CD8-positive, alpha-beta memory T cell (primary cell): ENCODE results near the gene FTO. TPM values are rescaled to one million over a fixed set of nuclear protein-coding genes. Genes with fewer than 3 reads are reported as not detected.
A peak's percentile ranks its signal among the peaks of the same experiment; 100 is the strongest.

Experiments used
- CTCF ChIA-PET: fragments of 350-600 bp; sonication (Branson Sonifier 250); formaldehyde crosslinking; loops from one replicate; lab custom pipeline; 2021; ENCODE audit warnings: antibody characterized with exemption; lab: Charles Lee
- POLR2A ChIA-PET: fragments of 350-600 bp; sonication (Branson Sonifier 250); formaldehyde crosslinking; loops from one replicate; lab custom pipeline; 2021; ENCODE audit warnings: antibody characterized with exemption; lab: Charles Lee
- DNase-seq, 5 donors: peaks; one replicate each; pipeline versions ENCODE4 v3.0.0 to v3.0.0-alpha.2; 2020 to 2022; ENCODE audit warnings: mixed read lengths in 1 of 5
- H3K27ac ChIP-seq: one replicate; pipeline ENCODE4 v1.7.0; 2013; ENCODE audit warnings: low read depth, mild to moderate bottlenecking, low read length, moderate library complexity
- H3K27me3 ChIP-seq: 2 replicates; pipeline ENCODE4 v1.7.0; 2013; ENCODE audit warnings: low read length, mild to moderate bottlenecking; ENCODE audit not compliant: insufficient read depth, poor library complexity, severe bottlenecking
- H3K36me3 ChIP-seq: 2 replicates; pipeline ENCODE4 v1.7.0; 2013; ENCODE audit warnings: mild to moderate bottlenecking, low read length, moderate library complexity; ENCODE audit not compliant: insufficient read depth
- H3K4me1 ChIP-seq: 2 replicates; pipeline ENCODE4 v1.7.0; 2013; ENCODE audit warnings: mild to moderate bottlenecking, low read length, moderate library complexity; ENCODE audit not compliant: insufficient read depth
- H3K4me3 ChIP-seq: 2 replicates; pipeline ENCODE4 v1.7.0; 2013; ENCODE audit warnings: mild to moderate bottlenecking, low read length
- H3K9me3 ChIP-seq: 2 replicates; pipeline ENCODE4 v1.7.0; 2013; ENCODE audit warnings: mild to moderate bottlenecking, low read length
- H3K27ac Mint-ChIP-seq, 8 donors: one replicate each; pipeline ENCODE4 v1.8.0; 2020 to 2021; ENCODE audit warnings: mixed read lengths in 8 of 8, mild to moderate bottlenecking in 6 of 8, inconsistent platforms in 3 of 8, moderate library complexity in 3 of 8
- H3K27me3 Mint-ChIP-seq, 2 donors: one replicate each; pipeline ENCODE4 v1.8.0; 2020 to 2021; ENCODE audit warnings: mixed read lengths in 2 of 2, mild to moderate bottlenecking in 1 of 2, moderate library complexity in 1 of 2
- H3K36me3 Mint-ChIP-seq, 3 donors: one replicate each; pipeline ENCODE4 v1.8.0; 2020 to 2021; ENCODE audit warnings: mixed read lengths in 3 of 3, inconsistent platforms in 1 of 3, mild to moderate bottlenecking in 1 of 3
- H3K4me1 Mint-ChIP-seq, 3 donors: one replicate each; pipeline ENCODE4 v1.8.0; 2020 to 2021; ENCODE audit warnings: mixed read lengths in 3 of 3, inconsistent platforms in 1 of 3, mild to moderate bottlenecking in 1 of 3
- H3K4me3 Mint-ChIP-seq, 7 donors: one replicate each; pipeline ENCODE4 v1.8.0; 2020 to 2021; ENCODE audit warnings: mixed read lengths in 7 of 7, mild to moderate bottlenecking in 6 of 7, moderate library complexity in 4 of 7, inconsistent platforms in 2 of 7
- H3K9me3 Mint-ChIP-seq, 5 donors: one replicate each; pipeline ENCODE4 v1.8.0; 2020 to 2022; ENCODE audit warnings: mixed read lengths in 5 of 5, mild to moderate bottlenecking in 3 of 5, moderate library complexity in 2 of 5, inconsistent platforms in 1 of 5
- polyA plus RNA-seq: library from polyadenylated mRNA; unstranded; fragments of 300-500 nt; fragmentation: Illumina TruSeq; gene quantifications from one replicate; pipeline ENCODE4 v1.2.3, GENCODE V29; 2021
- total RNA-seq, 2 experiments: library from RNA; stranded (reverse); gene quantifications; one replicate each; pipeline ENCODE4 v1.2.3, GENCODE V29; 2021

Gene FTO
- total and polyA plus RNA-seq, 3 experiments from 2014 or later = 54.5 to 77.8 (median 56.0) TPM

DNA sequence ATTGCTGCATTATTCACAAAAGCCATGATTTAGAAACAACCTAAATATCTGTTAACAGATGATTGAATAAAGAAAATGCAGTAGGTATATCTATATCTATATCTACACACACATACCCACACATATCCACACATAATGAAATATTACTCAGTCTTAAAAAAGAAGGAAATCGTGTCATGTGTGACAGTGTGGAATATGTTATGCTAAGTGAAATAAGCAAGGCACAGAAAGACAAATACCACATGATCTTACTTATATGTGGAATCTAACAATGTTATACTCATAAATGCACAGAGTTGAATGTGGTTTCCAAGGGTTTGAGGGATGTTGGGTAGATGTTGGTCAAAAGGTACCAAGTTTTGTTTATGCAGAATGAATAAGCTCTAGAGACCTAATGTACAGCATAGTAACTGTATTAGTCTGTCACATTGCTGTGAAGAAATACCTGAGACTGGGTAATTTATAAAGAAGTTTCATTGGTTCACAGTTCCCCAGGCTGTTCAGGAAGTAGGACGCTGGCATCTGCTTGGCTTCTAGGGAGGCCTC lies 156.1 kb downstream of the FTO start:
- ChIA-PET CTCF (no interaction called here), POLR2A (interaction anchor here (0.6 kb wide), 1 partner anchor 1709 kb away, joined by 8 read pairs; no protein-coding TSS in a partner anchor)
- H3K36me3 Mint-ChIP-seq = peaks cover 16 to 55% (median 24%) of the 10 kb centered on the region in 3 donors
- no peak overlapping the region for H3K4me3 Mint-ChIP-seq
- H3K27me3 Mint-ChIP-seq = no peaks in the 10 kb centered on the region
- H3K4me3 ChIP-seq = no peak overlapping the region
- H3K27ac Mint-ChIP-seq = peak overlapping the region in 1 of 8 donors; percentile 84
- H3K9me3 ChIP-seq = no peaks in the 10 kb centered on the region
- no peak for DNase-seq
- H3K36me3 ChIP-seq = no peaks in the 10 kb centered on the region
- no peaks in the 10 kb centered on the region for H3K9me3 Mint-ChIP-seq
- H3K4me1 Mint-ChIP-seq = no peaks in the 10 kb centered on the region
- no peak overlapping the region for H3K27ac ChIP-seq
- no peaks in the 10 kb centered on the region for H3K27me3 ChIP-seq
- H3K4me1 ChIP-seq = no peaks in the 10 kb centered on the region

DNA sequence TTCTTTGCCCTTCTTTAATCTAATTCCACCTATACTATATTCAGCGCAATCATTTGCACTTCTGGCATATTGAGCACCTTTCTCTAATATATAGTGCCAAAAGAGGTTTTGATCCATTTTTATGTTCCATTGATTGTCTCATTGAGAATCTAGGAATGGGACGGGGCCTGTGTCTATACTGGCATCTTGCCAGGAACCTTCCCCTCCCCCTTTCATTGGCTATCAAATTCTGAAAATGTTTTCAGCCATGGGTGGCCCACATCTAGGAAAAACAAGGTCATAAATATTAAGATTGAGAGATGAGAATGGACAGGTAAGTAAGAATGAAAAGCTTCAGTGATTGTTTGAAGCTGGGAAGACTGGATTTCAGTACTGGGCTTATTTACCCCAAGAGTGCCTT lies 159.9 kb downstream of the FTO start:
- peaks cover 0 to 1% of the 10 kb centered on the region in 2 donors for H3K27me3 Mint-ChIP-seq
- peaks cover 2 to 21% (median 9%) of the 10 kb centered on the region in 5 donors for H3K9me3 Mint-ChIP-seq
- no peaks in the 10 kb centered on the region for H3K9me3 ChIP-seq
- H3K4me3 ChIP-seq = no peak overlapping the region
- ChIA-PET CTCF (no interaction called here), POLR2A (no interaction called here)
- no peak overlapping the region for H3K27ac ChIP-seq
- no peak overlapping the region for H3K27ac Mint-ChIP-seq
- no peak for DNase-seq
- no peaks in the 10 kb centered on the region for H3K36me3 ChIP-seq
- H3K27me3 ChIP-seq = no peaks in the 10 kb centered on the region
- H3K4me3 Mint-ChIP-seq = no peak overlapping the region
- peaks cover 0 to 5% (median 2%) of the 10 kb centered on the region in 3 donors for H3K4me1 Mint-ChIP-seq
- peaks cover 29 to 61% (median 30%) of the 10 kb centered on the region in 3 donors for H3K36me3 Mint-ChIP-seq
- no peaks in the 10 kb centered on the region for H3K4me1 ChIP-seq

DNA sequence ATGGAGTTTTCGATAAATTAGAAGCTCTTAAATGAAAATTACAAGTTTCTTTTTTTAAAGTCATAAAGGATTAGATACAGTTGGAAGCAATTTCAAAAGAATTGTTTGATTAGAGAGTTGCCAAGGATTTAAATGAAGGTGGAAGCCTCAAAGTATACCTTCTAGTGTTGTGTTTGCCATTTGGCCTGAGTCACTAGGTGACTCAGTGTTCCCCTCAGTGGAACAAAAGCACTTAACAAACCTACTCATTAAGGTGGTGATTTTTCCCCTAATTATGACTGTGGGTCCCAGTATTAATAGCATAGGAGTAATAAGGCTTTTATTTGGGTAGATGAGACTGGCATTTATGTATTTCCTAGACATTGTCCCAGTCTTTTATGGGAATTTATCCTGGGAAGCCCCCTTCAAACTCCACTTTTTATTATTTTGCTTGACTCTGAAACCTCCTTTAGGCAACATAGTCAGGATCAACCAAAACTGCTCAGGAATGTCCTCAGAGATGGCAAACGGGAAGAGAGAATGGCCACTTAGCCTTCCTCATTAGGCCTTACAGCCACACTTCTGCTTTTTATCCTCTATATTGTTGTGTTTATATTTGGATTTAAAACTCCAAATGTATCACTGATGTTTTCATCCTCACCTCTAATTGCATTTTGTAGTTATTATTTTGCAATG lies 161.0 kb downstream of the FTO start:
- H3K36me3 ChIP-seq = no peaks in the 10 kb centered on the region
- DNase-seq = no peak

DNA sequence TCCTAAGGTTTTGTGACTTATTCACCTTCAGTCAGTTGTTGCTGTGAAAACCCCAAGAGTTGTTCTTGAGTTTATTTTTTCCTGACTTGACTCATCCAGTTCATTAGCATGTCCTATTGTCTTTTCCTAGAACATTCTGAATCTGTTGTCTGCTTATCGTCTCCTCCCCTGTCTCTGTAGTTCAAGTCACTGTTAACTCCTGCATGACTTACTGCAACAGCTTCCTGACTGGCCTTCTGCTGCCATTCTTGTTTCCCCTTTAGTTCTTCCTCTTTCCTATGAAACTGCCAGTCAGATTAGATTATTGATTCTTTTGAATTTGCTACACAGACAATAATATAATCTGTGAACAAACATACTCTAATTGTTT lies 161.5 kb downstream of the FTO start:
- H3K27ac Mint-ChIP-seq = peak overlapping the region in 3 of 8 donors; percentile 1 to 37 (median 33)
- peaks cover 2 to 23% (median 12%) of the 10 kb centered on the region in 5 donors for H3K9me3 Mint-ChIP-seq
- ChIA-PET CTCF (no interaction called here), POLR2A (no interaction called here)
- Histone ChIP-seq H3K4me3 (no peak overlapping the region), H3K36me3 (no peaks in the 10 kb centered on the region), H3K27me3 (no peaks in the 10 kb centered on the region), H3K9me3 (no peaks in the 10 kb centered on the region), H3K4me1 (no peaks in the 10 kb centered on the region), H3K27ac (no peak overlapping the region)
- no peak overlapping the region for H3K4me3 Mint-ChIP-seq
- no peak for DNase-seq
- peaks cover 0 to 1% of the 10 kb centered on the region in 2 donors for H3K27me3 Mint-ChIP-seq
- H3K36me3 Mint-ChIP-seq = peaks cover 26 to 63% (median 43%) of the 10 kb centered on the region in 3 donors
- H3K4me1 Mint-ChIP-seq = peaks cover 0 to 5% (median 3%) of the 10 kb centered on the region in 3 donors

More for the DNA sequence above, 161.0 kb downstream of the FTO start:
- peaks cover 0 to 1% of the 10 kb centered on the region in 2 donors for H3K27me3 Mint-ChIP-seq
- ChIA-PET CTCF (no interaction called here), POLR2A (no interaction called here)
- H3K4me1 Mint-ChIP-seq = peaks cover 0 to 5% (median 3%) of the 10 kb centered on the region in 3 donors
- Histone ChIP-seq H3K9me3 (no peaks in the 10 kb centered on the region), H3K4me1 (no peaks in the 10 kb centered on the region), H3K27ac (no peak overlapping the region), H3K4me3 (no peak overlapping the region), H3K27me3 (no peaks in the 10 kb centered on the region)
- no peak overlapping the region for H3K4me3 Mint-ChIP-seq
- peaks cover 30 to 63% (median 40%) of the 10 kb centered on the region in 3 donors for H3K36me3 Mint-ChIP-seq
- no peak overlapping the region for H3K27ac Mint-ChIP-seq
- H3K9me3 Mint-ChIP-seq = peaks cover 2 to 21% (median 12%) of the 10 kb centered on the region in 5 donors

- H3K9me3 Mint-ChIP-seq = peaks cover 2 to 32% (median 15%) of the 10 kb centered on the region in 5 donors
- Histone ChIP-seq H3K36me3 (no peaks in the 10 kb centered on the region), H3K27me3 (no peaks in the 10 kb centered on the region), H3K27ac (no peak overlapping the region), H3K9me3 (no peaks in the 10 kb centered on the region), H3K4me3 (no peak overlapping the region), H3K4me1 (no peaks in the 10 kb centered on the region)
- ChIA-PET CTCF (no interaction called here), POLR2A (no interaction called here)
- no peak for DNase-seq
- peaks cover 30 to 69% (median 53%) of the 10 kb centered on the region in 3 donors for H3K36me3 Mint-ChIP-seq
- no peak overlapping the region for H3K4me3 Mint-ChIP-seq
- no peak overlapping the region for H3K27ac Mint-ChIP-seq
- H3K27me3 Mint-ChIP-seq = peaks cover 0 to 1% of the 10 kb centered on the region in 2 donors
- H3K4me1 Mint-ChIP-seq = peaks cover 0 to 5% (median 3%) of the 10 kb centered on the region in 3 donors
Measured at GRCh38 chr16:53866520-53866919, 162.6 kb downstream of the FTO start.

DNA sequence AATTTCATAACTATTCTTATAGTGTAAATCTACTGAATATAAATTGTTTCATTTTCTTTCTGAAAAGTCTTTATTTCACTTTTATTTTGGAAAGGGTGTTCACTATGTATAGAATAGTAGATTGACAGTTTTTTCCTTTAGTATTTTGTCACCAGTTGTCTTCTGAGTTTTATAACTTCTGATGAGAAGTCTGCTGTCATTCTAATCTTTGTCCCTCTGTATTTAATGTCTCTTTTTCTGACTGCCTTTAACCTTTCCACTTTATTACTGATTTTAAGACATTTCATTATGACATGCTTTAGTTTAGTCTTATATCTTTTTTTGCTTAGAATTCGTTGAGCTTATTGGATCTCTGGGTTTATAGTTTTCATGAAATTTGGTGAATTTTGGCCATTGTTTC lies 166.9 kb downstream of the FTO start:
- H3K27ac ChIP-seq = no peak overlapping the region
- Mint-ChIP-seq H3K4me1 (peaks cover 5 to 9% (median 7%) of the 10 kb centered on the region in 3 donors), H3K27me3 (peaks cover 0 to 1% of the 10 kb centered on the region in 2 donors), H3K36me3 (peaks cover 44 to 75% (median 72%) of the 10 kb centered on the region in 3 donors), H3K9me3 (peaks cover 2 to 32% (median 19%) of the 10 kb centered on the region in 5 donors), H3K27ac (no peak overlapping the region), H3K4me3 (no peak overlapping the region)
- H3K27me3 ChIP-seq = no peaks in the 10 kb centered on the region
- DNase-seq = no peak
- H3K4me1 ChIP-seq = no peaks in the 10 kb centered on the region
- no peaks in the 10 kb centered on the region for H3K36me3 ChIP-seq
- no peaks in the 10 kb centered on the region for H3K9me3 ChIP-seq
- ChIA-PET CTCF (no interaction called here), POLR2A (no interaction called here)
- no peak overlapping the region for H3K4me3 ChIP-seq

- H3K36me3 Mint-ChIP-seq = peaks cover 40 to 69% (median 58%) of the 10 kb centered on the region in 3 donors
- DNase-seq = no peak
- peak overlapping the region in 1 of 8 donors; percentile 43 for H3K27ac Mint-ChIP-seq
- Histone ChIP-seq H3K9me3 (no peaks in the 10 kb centered on the region), H3K27ac (no peak overlapping the region), H3K27me3 (no peaks in the 10 kb centered on the region), H3K36me3 (no peaks in the 10 kb centered on the region), H3K4me3 (no peak overlapping the region), H3K4me1 (no peaks in the 10 kb centered on the region)
- H3K4me3 Mint-ChIP-seq = no peak overlapping the region
- POLR2A ChIA-PET = no interaction called here
- H3K4me1 Mint-ChIP-seq = peaks cover 5 to 9% (median 7%) of the 10 kb centered on the region in 3 donors
- peaks cover 0 to 1% of the 10 kb centered on the region in 2 donors for H3K27me3 Mint-ChIP-seq
- CTCF ChIA-PET = no interaction called here
- H3K9me3 Mint-ChIP-seq = peaks cover 2 to 19% (median 17%) of the 10 kb centered on the region in 5 donors
Measured at GRCh38 chr16:53872248-53873221, 168.6 kb downstream of the FTO start.
